K562 (cell line): ENCODE results near the gene FAT2.

Experiments used
- ATF1 ChIP-seq, 2 experiments: fragments of 450-650 bp in 1 of 2; IDR thresholded peaks; 2 replicates each; pipeline ENCODE4 v1.6.1; 2016; ENCODE audit warnings: missing compliant biosample characterization in 1 of 2, missing genetic modification characterization in 1 of 2
- ATF6 ChIP-seq: sonication (generic); formaldehyde crosslinking; IDR thresholded peaks from 2 replicates; pipeline ENCODE4 v1.4.0; 2020; ENCODE audit warnings: mild to moderate bottlenecking, missing genetic modification reagents
- HNRNPLL ChIP-seq: fragments of 200-400 bp; formaldehyde crosslinking; IDR thresholded peaks from 2 replicates; pipeline ENCODE4 v1.6.1; 2017; ENCODE audit warnings: low read length, low read depth, mild to moderate bottlenecking; ENCODE audit not compliant: poor library complexity, severe bottlenecking
- KAT8 ChIP-seq: fragments of 450-650 bp; IDR thresholded peaks from 2 replicates; pipeline ENCODE4 v1.6.1; 2016; ENCODE audit warnings: low read depth, mild to moderate bottlenecking
- KDM1A ChIP-seq, 2 experiments: fragments of 450-650 bp; IDR thresholded peaks; 2 replicates each; pipeline ENCODE4 v1.6.1; 2016; ENCODE audit warnings: mild to moderate bottlenecking in 2 of 2
- MBD2 ChIP-seq: sonication (generic); IDR thresholded peaks from 2 replicates; pipeline ENCODE4 v1.6.1; 2016; ENCODE audit warnings: low read depth, borderline replicate concordance
- NR0B1 ChIP-seq: fragments of 450-650 bp; IDR thresholded peaks from one replicate; pipeline ENCODE4 v1.6.1; 2018; ENCODE audit warnings: mild to moderate bottlenecking, moderate library complexity; ENCODE audit not compliant: partially characterized antibody
- PCBP2 ChIP-seq: fragments of 200-400 bp; formaldehyde crosslinking; IDR thresholded peaks from 2 replicates; pipeline ENCODE4 v1.6.1; 2018; ENCODE audit warnings: low read length, low read depth, mild to moderate bottlenecking, moderate library complexity; ENCODE audit not compliant: poor library complexity, severe bottlenecking
- PURB ChIP-seq: sonication (generic); formaldehyde crosslinking; IDR thresholded peaks from 2 replicates; pipeline ENCODE4 v1.9.0; 2021; ENCODE audit warnings: low read depth, mild to moderate bottlenecking, missing genetic modification reagents
- TRIM25 ChIP-seq: fragments of 450-650 bp; IDR thresholded peaks from 2 replicates; pipeline ENCODE4 v1.7.0; 2016; ENCODE audit warnings: borderline replicate concordance
- YY1 ChIP-seq, 3 experiments: IDR thresholded peaks; 2 replicates each; pipeline ENCODE4 v1.6.1; 2011; ENCODE audit warnings: low read length in 2 of 3, mild to moderate bottlenecking in 2 of 3, moderate library complexity in 2 of 3, borderline replicate concordance in 1 of 3, control low read depth in 1 of 3, low read depth in 1 of 3; ENCODE audit not compliant: insufficient read depth in 3 of 3, insufficient replicate concordance in 2 of 3, control insufficient read depth in 1 of 3, insufficient read length in 1 of 3; ENCODE audit errors: extremely low read depth in 1 of 3
- ZBTB1 ChIP-seq: sonication (generic); formaldehyde crosslinking; IDR thresholded peaks from 2 replicates; pipeline ENCODE4 v1.8.1; 2023; ENCODE audit warnings: missing genetic modification reagents, low read depth, mild to moderate bottlenecking, borderline replicate concordance
- ZBTB34 ChIP-seq: fragments of 250-450 bp; sonication (Bioruptor Pico); IDR thresholded peaks from 2 replicates; pipeline ENCODE4 v1.8.0; 2021; ENCODE audit warnings: mild to moderate bottlenecking, moderate library complexity
- ZNF23 ChIP-seq: fragments of 250-450 bp; sonication (Bioruptor Pico); IDR thresholded peaks from 2 replicates; pipeline ENCODE4 v1.4.0; 2020; ENCODE audit warnings: mild to moderate bottlenecking

GRCh38 chr5:151615431-151615830, 24.3 kb upstream of the FAT2 start:
- TF ChIP-seq ZNF23 (CRISPR knock-in tag) (no peak), MBD2 (no peak), KAT8 (no peak), ATF6 (CRISPR knock-in tag) (no peak), PURB (CRISPR knock-in tag) (no peak), HNRNPLL (no peak), ZBTB34 (CRISPR knock-in tag) (no peak), PCBP2 (no peak), ATF1 (CRISPR knock-in tag; IDR thresholded peaks at IDR 0.05) (no peak), ATF1 (tag; IDR thresholded peaks at IDR 0.05) (no peak), ZBTB1 (CRISPR knock-in tag) (no peak), TRIM25 (no peak), NR0B1 (no peak), KDM1A (IDR thresholded peaks at IDR 0.05) (no peak), YY1 (IDR thresholded peaks at IDR 0.05; ENCODE audit: borderline replicate concordance in 1 of 3, control insufficient read depth in 1 of 3, extremely low read depth in 1 of 3, insufficient read depth in 3 of 3, insufficient read length in 1 of 3, insufficient replicate concordance in 2 of 3, low read depth in 1 of 3, low read length in 2 of 3) (no peak)
